ENCODE data around the gene CDH15. TPM values are rescaled to one million over a fixed set of nuclear protein-coding genes. Genes with fewer than 3 reads are reported as not detected.

Gene CDH15
- total RNA-seq, result under 1 TPM in 1 of 3 donors, not detected in 2; 0.20 TPM
- total RNA-seq (2013), result not detected

- Histone ChIP-seq H3K27me3 (ENCODE audit: control insufficient read depth, insufficient read depth, low read length) (peaks cover 12% of the 10 kb centered on the region), H3K36me3 (ENCODE audit: control insufficient read depth, insufficient read depth, low read length) (no peaks in the 10 kb centered on the region), H3K4me1 (ENCODE audit: control insufficient read depth, insufficient read depth, low read length) (peaks cover 42% of the 10 kb centered on the region), H3K9me3 (ENCODE audit: control insufficient read depth, insufficient read depth, low read length) (no peaks in the 10 kb centered on the region), H3K27ac (ENCODE audit: low read length) (no peak within 1 kb of the TSS), H3K4me3 (ENCODE audit: low read length) (peak within 1 kb of the TSS; percentile 18)
- H3K9me3 Mint-ChIP-seq, result no peaks in the 10 kb centered on the region
- H3K27ac Mint-ChIP-seq, result peak within 1 kb of the TSS in 1 of 2 donors; percentile 84
- no peak for TF ChIP-seq CTCF (IDR thresholded peaks at IDR 0.05)
- intact Hi-C loops (cut with micrococcal nuclease), result loop anchor here (2.0 kb wide), 1 partner anchor 21 kb away; no protein-coding TSS in a partner anchor
- DNase-seq (peak; percentile 77 to 97), ATAC-seq (peak; percentile 93 to 97 (median 95))
- peak within 1 kb of the TSS; percentile 75 for H3K4me3 Mint-ChIP-seq
- WGBS (ENCODE audit: insufficient coverage), result 7% methylated on average over 64 of the region's 74 CpGs
- H3K27me3 Mint-ChIP-seq (ENCODE audit: low read depth in 2 of 2), result peaks cover 0 to 4% of the 10 kb centered on the region in 2 donors
- H3K4me1 Mint-ChIP-seq, result peaks cover 7 to 8% of the 10 kb centered on the region in 2 donors
- H3K36me3 Mint-ChIP-seq, result no peaks in the 10 kb centered on the region
Measured at GRCh38 chr16:89171216-89172170, at the start of gene CDH15. TSS of gene CDH15 (plus strand) at chr16:89171748. CDS start at chr16:89171832, 84 bp downstream.

- Mint-ChIP-seq H3K27me3 (ENCODE audit: low read depth in 2 of 2) (no peaks in the 10 kb centered on the region), H3K36me3 (no peaks in the 10 kb centered on the region), H3K4me1 (peaks cover 10 to 13% of the 10 kb centered on the region in 2 donors), H3K27ac (no peak overlapping the region), H3K4me3 (no peak overlapping the region), H3K9me3 (no peaks in the 10 kb centered on the region)
- Histone ChIP-seq H3K4me3 (ENCODE audit: low read length) (no peak overlapping the region), H3K4me1 (ENCODE audit: control insufficient read depth, insufficient read depth, low read length) (peaks cover 23% of the 10 kb centered on the region), H3K27me3 (ENCODE audit: control insufficient read depth, insufficient read depth, low read length) (no peaks in the 10 kb centered on the region), H3K36me3 (ENCODE audit: control insufficient read depth, insufficient read depth, low read length) (peaks cover 14% of the 10 kb centered on the region), H3K27ac (ENCODE audit: low read length) (no peak overlapping the region), H3K9me3 (ENCODE audit: control insufficient read depth, insufficient read depth, low read length) (no peaks in the 10 kb centered on the region)
- DNase-seq (peak in 1 of 2 donors; percentile 86), ATAC-seq (no peak)
- TF ChIP-seq CTCF (IDR thresholded peaks at IDR 0.05), result no peak
- intact Hi-C loops (cut with micrococcal nuclease), result no loop called here
- WGBS (ENCODE audit: insufficient coverage), result 61% methylated on average over 10 of the region's 11 CpGs
Measured at GRCh38 chr16:89122322-89122851, 49.2 kb upstream of the CDH15 start.

GRCh38 chr16:89123001-89123830 is 48.3 kb upstream of the CDH15 start:
- intact Hi-C loops (cut with micrococcal nuclease), result no loop called here
- ATAC-seq (no peak), DNase-seq (peak in 1 of 2 donors; percentile 30)
- no peaks in the 10 kb centered on the region for H3K9me3 ChIP-seq (ENCODE audit: control insufficient read depth, insufficient read depth, low read length)
- H3K27ac ChIP-seq (ENCODE audit: low read length), result no peak overlapping the region
- no peaks in the 10 kb centered on the region for H3K27me3 Mint-ChIP-seq (ENCODE audit: low read depth in 2 of 2)
- H3K4me1 ChIP-seq (ENCODE audit: control insufficient read depth, insufficient read depth, low read length), result peaks cover 19% of the 10 kb centered on the region
- peaks cover 7 to 9% of the 10 kb centered on the region in 2 donors for H3K4me1 Mint-ChIP-seq
- no peaks in the 10 kb centered on the region for H3K36me3 Mint-ChIP-seq
- 89% methylated on average over 25 of the region's 25 CpGs for WGBS (ENCODE audit: insufficient coverage)
- no peaks in the 10 kb centered on the region for H3K27me3 ChIP-seq (ENCODE audit: control insufficient read depth, insufficient read depth, low read length)
- H3K9me3 Mint-ChIP-seq, result no peaks in the 10 kb centered on the region
- peaks cover 7% of the 10 kb centered on the region for H3K36me3 ChIP-seq (ENCODE audit: control insufficient read depth, insufficient read depth, low read length)
- H3K4me3 Mint-ChIP-seq, result no peak overlapping the region
- TF ChIP-seq CTCF (IDR thresholded peaks at IDR 0.05), result no peak
- no peak overlapping the region for H3K27ac Mint-ChIP-seq
- no peak overlapping the region for H3K4me3 ChIP-seq (ENCODE audit: low read length)
